HCT116 (cell line): ENCODE results near the gene PRKAG1. TPM values are rescaled to one million over a fixed set of nuclear protein-coding genes. Genes with fewer than 3 reads are reported as not detected.

Source experiments
- ATAC-seq: fragments of 200-7000 bp; cut with Tn5 transposase; 2 replicates; pipeline ENCODE4 v1.9.1; 2020; ENCODE audit warnings: mild to moderate bottlenecking, moderate library complexity
- BruUV-seq: library from RNA; stranded (reverse); fragments of 400-500 nt; replicated peaks from 2 replicates; lab custom pipeline; 2021; lab: Mats Ljungman, UMichigan
- CTCF ChIA-PET: fragments of 300-600 bp; sonication (Branson Sonifier 250); formaldehyde crosslinking; loops from one replicate; lab custom pipeline; 2021; ENCODE audit warnings: antibody characterized with exemption; lab: Charles Lee
- POLR2A ChIA-PET: fragments of 300-600, 350-600 bp; sonication (Branson Sonifier 250); formaldehyde crosslinking; loops from one replicate; lab custom pipeline; 2021; ENCODE audit warnings: antibody characterized with exemption; lab: Charles Lee
- RAD21 ChIA-PET, 2 experiments: fragments of 300-600 bp; sonication (Branson Sonifier 250); formaldehyde crosslinking; loops; one replicate each; lab custom pipeline; 2023; ENCODE audit warnings: low total read pairs in 2 of 2; ENCODE audit not compliant: uncharacterized antibody in 2 of 2, unreplicated experiment in 2 of 2, low non-redundant PET in 1 of 2; lab: Charles Lee
- DNase-seq: peaks from one replicate; pipeline ENCODE4 v3.0.0-alpha.2; 2010; ENCODE audit warnings: low read depth, low spot score
- H2AFZ ChIP-seq: fragments of 200-600 bp; shearing (Covaris generic), sonication (generic); 2 replicates; pipeline ENCODE4 v1.6.1; 2017; ENCODE audit warnings: low read depth, mixed run types, mixed read lengths, antibody characterized with exemption, low read length; ENCODE audit not compliant: poor library complexity, severe bottlenecking
- H3K27ac ChIP-seq: 2 replicates; pipeline ENCODE4 v1.5.1; 2012; ENCODE audit warnings: low read depth, low read length
- H3K27me3 ChIP-seq: fragments of 200-600 bp; sonication (generic); 2 replicates; pipeline ENCODE4 v1.6.1; 2016; ENCODE audit warnings: mixed run types, low read length, mixed read lengths; ENCODE audit not compliant: insufficient read depth
- H3K36me3 ChIP-seq, 2 experiments: fragments of 200-500 bp in 1 of 2; fragments of 200-600 bp in 1 of 2; sonication (Bioruptor generic) in 1 of 2; sonication (generic) in 1 of 2; 2 replicates each; pipeline versions ENCODE4 v1.5.1 to v1.6.1; 2014 to 2016; ENCODE audit warnings: low read length in 2 of 2, inconsistent platforms in 1 of 2, mixed read lengths in 1 of 2, mixed run types in 1 of 2; ENCODE audit not compliant: insufficient read depth in 2 of 2, control insufficient read depth in 1 of 2
- H3K4me1 ChIP-seq, 2 experiments: fragments of 200-600 bp in 1 of 2; sonication (generic) in 1 of 2; 2 replicates each; pipeline versions ENCODE4 v1.5.1 to v1.6.1; 2012 to 2017; ENCODE audit warnings: low read length in 2 of 2, inconsistent platforms in 1 of 2, mild to moderate bottlenecking in 1 of 2, mixed read lengths in 1 of 2, mixed run types in 1 of 2, moderate library complexity in 1 of 2; ENCODE audit not compliant: insufficient read depth in 2 of 2, control insufficient read depth in 1 of 2
- H3K4me2 ChIP-seq: fragments of 200-600 bp; sonication (generic); 2 replicates; pipeline ENCODE4 v1.6.1; 2017; ENCODE audit warnings: mixed run types, low read length, mixed read lengths
- H3K4me3 ChIP-seq, 2 experiments: fragments of 200-600 bp in 1 of 2; sonication (generic) in 1 of 2; replicated peaks in 1 of 2; 2 replicates each; pipeline ENCODE4 v1.5.1; 2011 to 2016; ENCODE audit warnings: low read length in 2 of 2, control low read depth in 1 of 2, low read depth in 1 of 2, mild to moderate bottlenecking in 1 of 2, mixed read lengths in 1 of 2, mixed run types in 1 of 2
- H3K79me2 ChIP-seq: fragments of 200-600 bp; sonication (generic); 2 replicates; pipeline ENCODE4 v1.6.1; 2017; ENCODE audit warnings: mild to moderate bottlenecking, mixed run types, low read length, moderate library complexity, mixed read lengths; ENCODE audit not compliant: insufficient read depth
- H3K9ac ChIP-seq: fragments of 200-600 bp; sonication (generic); 2 replicates; pipeline ENCODE4 v1.6.1; 2016; ENCODE audit warnings: low read length, mixed read lengths
- H3K9me2 ChIP-seq: fragments of 200-600 bp; sonication (generic), shearing (Covaris generic); 2 replicates; pipeline ENCODE4 v1.6.1; 2017; ENCODE audit warnings: mixed run types, mild to moderate bottlenecking, moderate library complexity; ENCODE audit not compliant: insufficient read depth
- H3K9me3 ChIP-seq, 2 experiments: fragments of 200-500 bp in 1 of 2; fragments of 200-600 bp in 1 of 2; sonication (Bioruptor generic) in 1 of 2; sonication (generic) in 1 of 2; 2 replicates each; pipeline ENCODE4 v1.6.1; 2014 to 2017; ENCODE audit warnings: low read length in 2 of 2, mixed read lengths in 2 of 2, inconsistent platforms in 1 of 2, low read depth in 1 of 2, mild to moderate bottlenecking in 1 of 2, mixed run types in 1 of 2, moderate library complexity in 1 of 2; ENCODE audit not compliant: control insufficient read depth in 1 of 2, insufficient read depth in 1 of 2
- H4K20me1 ChIP-seq: fragments of 200-600 bp; sonication (generic), shearing (Covaris generic); 2 replicates; pipeline ENCODE4 v1.6.1; 2017; ENCODE audit warnings: mixed run types, mild to moderate bottlenecking, moderate library complexity; ENCODE audit not compliant: insufficient read depth
- ATF3 ChIP-seq: IDR thresholded peaks from 2 replicates; pipeline ENCODE4 v1.6.1; 2012
- CBX3 ChIP-seq: IDR thresholded peaks from 2 replicates; pipeline ENCODE4 v1.6.1; 2012; ENCODE audit warnings: low read depth
- CEBPB ChIP-seq: IDR thresholded peaks from 2 replicates; pipeline ENCODE4 v1.6.1; 2012; ENCODE audit warnings: low read depth
- CTCF ChIP-seq, 3 experiments: fragments of 200-600 bp in 1 of 3; sonication (generic) in 1 of 3; IDR thresholded peaks in 2 of 3; conservative IDR thresholded peaks in 1 of 3; 2 replicates each; pipeline ENCODE4 v1.5.1; 2012 to 2017; ENCODE audit warnings: low read depth in 2 of 3, low read length in 2 of 3, antibody characterized with exemption in 1 of 3, borderline replicate concordance in 1 of 3, control low read depth in 1 of 3, mild to moderate bottlenecking in 1 of 3, mixed read lengths in 1 of 3, mixed run types in 1 of 3, moderate library complexity in 1 of 3; ENCODE audit not compliant: insufficient read depth in 1 of 3
- EGR1 ChIP-seq: IDR thresholded peaks from 2 replicates; pipeline ENCODE4 v1.6.1; 2012; ENCODE audit warnings: low read depth
- ELF1 ChIP-seq: IDR thresholded peaks from 2 replicates; pipeline ENCODE4 v1.6.1; 2012; ENCODE audit warnings: low read depth, borderline replicate concordance
- EZH2phosphoT487 ChIP-seq: fragments of 200-600 bp; IDR thresholded peaks from 2 replicates; pipeline ENCODE4 v1.6.1; 2018; ENCODE audit warnings: antibody characterized with exemption, borderline replicate concordance
- JUND ChIP-seq: IDR thresholded peaks from 2 replicates; pipeline ENCODE4 v1.6.1; 2012
- MAX ChIP-seq: IDR thresholded peaks from 2 replicates; pipeline ENCODE4 v1.6.1; 2012
- POLR2A ChIP-seq: IDR thresholded peaks from 2 replicates; pipeline ENCODE4 v1.7.0; 2011; ENCODE audit warnings: borderline replicate concordance; ENCODE audit not compliant: insufficient read depth, insufficient read length; ENCODE audit errors: extremely low read depth
- POLR2AphosphoS5 ChIP-seq: IDR thresholded peaks from 2 replicates; pipeline ENCODE4 v1.6.1; 2011; ENCODE audit warnings: mild to moderate bottlenecking, low read depth, low read length, moderate library complexity
- RAD21 ChIP-seq: IDR thresholded peaks from 2 replicates; pipeline ENCODE4 v1.6.1; 2012; ENCODE audit warnings: low read depth, mild to moderate bottlenecking
- REST ChIP-seq: IDR thresholded peaks from 2 replicates; pipeline ENCODE4 v1.6.1; 2012; ENCODE audit warnings: low read depth
- SIN3A ChIP-seq: IDR thresholded peaks from 2 replicates; pipeline ENCODE4 v1.6.1; 2012; ENCODE audit warnings: low read depth
- SRF ChIP-seq: IDR thresholded peaks from 2 replicates; pipeline ENCODE4 v1.6.1; 2012; ENCODE audit warnings: low read depth
- YY1 ChIP-seq: IDR thresholded peaks from 2 replicates; pipeline ENCODE4 v1.6.1; 2011; ENCODE audit warnings: low read length, low read depth, moderate library complexity, mild to moderate bottlenecking; ENCODE audit not compliant: insufficient replicate concordance; ENCODE audit errors: extremely low read depth
- ZBTB33 ChIP-seq: IDR thresholded peaks from 2 replicates; pipeline ENCODE4 v1.6.1; 2011; ENCODE audit warnings: mild to moderate bottlenecking, low read length, moderate library complexity; ENCODE audit not compliant: insufficient replicate concordance; ENCODE audit errors: extremely low read depth
- ZFX ChIP-seq: fragments of 450-650 bp; IDR thresholded peaks from 2 replicates; pipeline ENCODE4 v1.6.1; 2017
- ZNF274 ChIP-seq: fragments of 200-500 bp; sonication (Bioruptor generic); IDR thresholded peaks from 2 replicates; pipeline ENCODE4 v1.6.1; 2014; ENCODE audit warnings: mild to moderate bottlenecking, low read depth, low read length, inconsistent platforms
- intact Hi-C: fragments of 100-400 bp; cut with micrococcal nuclease; formaldehyde crosslinking; loops from 2 replicates; pipeline ENCODE4 v1.10.0; 2022
- total RNA-seq: library from RNA; stranded (reverse); gene quantifications from one replicate; pipeline ENCODE4 v1.2.1, GENCODE V29; 2021; ENCODE audit not compliant: unreplicated experiment

Gene PRKAG1
- total RNA-seq, 1 experiment from 2014 or later: 64.6 TPM

- Histone ChIP-seq H3K4me2 (no peak overlapping the region), H3K36me3 (peaks cover 56 to 80% of the 10 kb centered on the region in 2 experiments), H3K4me1 (no peaks in the 10 kb centered on the region), H3K9me3 (no peaks in the 10 kb centered on the region), H3K9me2 (no peaks in the 10 kb centered on the region), H2AFZ (no peak overlapping the region), H4K20me1 (no peaks in the 10 kb centered on the region), H3K27ac (no peak overlapping the region), H3K9ac (no peak overlapping the region)
- ChIA-PET CTCF (no interaction called here), POLR2A (no interaction called here), RAD21 (no interaction called here)
- no peak for DNase-seq
- TSS peak; percentile 10 for BruUV-seq
- intact Hi-C loops: no loop called here
- TF ChIP-seq YY1 (no peak), REST (no peak), RAD21 (no peak), EGR1 (no peak), ZBTB33 (no peak), SRF (no peak), ZNF274 (no peak), POLR2AphosphoS5 (no peak), MAX (no peak), POLR2A (no peak), SIN3A (no peak), CBX3 (no peak), ATF3 (no peak), JUND (no peak), CTCF (IDR thresholded peaks at IDR 0.05 in 2 of 3, conservative IDR thresholded peaks at IDR 0.05 in 1 of 3; ENCODE audit: borderline replicate concordance in 1 of 3, insufficient read depth in 1 of 3, low read depth in 2 of 3, low read length in 2 of 3) (no peak), ELF1 (no peak), EZH2phosphoT487 (no peak), ZFX (no peak), CEBPB (no peak)
- TF ChIP-seq, all 23 proteins: peak for 0
- Histone ChIP-seq H3K79me2 (no peaks in the 10 kb centered on the region), H3K4me3 (no peak overlapping the region), H3K27me3 (no peaks in the 10 kb centered on the region)
- no peak for ATAC-seq
These were observed 21.1 kb upstream of the PRKAG1 start for GRCh38 chr12:49039421-49040363.
